ENCODE data around the gene PCDH1.

- TF ChIP-seq CTCF (IDR thresholded peaks at IDR 0.05): no peak
- no peak for TF ChIP-seq POLR2A (IDR thresholded peaks at IDR 0.05)
Measured at GRCh38 chr5:141870871-141871270, 7.3 kb downstream of the PCDH1 start.

Measured in right lobe of liver (tissue), 4 donors.